Vagina (tissue), 2 donors: ENCODE results near the gene NAGPA. TPM values are rescaled to one million over a fixed set of nuclear protein-coding genes. Genes with fewer than 3 reads are reported as not detected.

Experiments used
- DNase-seq, 2 donors: peaks; one replicate each; pipeline ENCODE4 v3.0.0-alpha.2; 2017; ENCODE audit errors: extremely low spot score in 2 of 2
- H3K27ac ChIP-seq: fragments of 200-600 bp; sonication (generic); one replicate; pipeline ENCODE4 v1.5.1; 2019
- H3K27me3 ChIP-seq: fragments of 200-600 bp; sonication (generic); one replicate; pipeline ENCODE4 v1.5.1; 2019
- H3K36me3 ChIP-seq, 2 donors: fragments of 200-600 bp; sonication (generic); one replicate each; pipeline ENCODE4 v1.5.1; 2017 to 2019
- H3K4me1 ChIP-seq: fragments of 200-600 bp; sonication (generic); one replicate; pipeline ENCODE4 v1.5.1; 2019
- H3K4me3 ChIP-seq, 2 donors: fragments of 200-600 bp; sonication (generic); 1 replicate in 1 of 2; 2 replicates in 1 of 2; pipeline ENCODE4 v1.5.1; 2016 to 2019
- H3K9me3 ChIP-seq: fragments of 200-600 bp; sonication (generic); one replicate; pipeline ENCODE4 v1.5.1; 2019
- CTCF ChIP-seq, 3 experiments: fragments of 450-650 bp in 2 of 3; fragments of 200-600 bp in 1 of 3; sonication (generic) in 1 of 3; IDR thresholded peaks; one replicate each; pipeline ENCODE4 v1.5.1; 2017 to 2019; ENCODE audit warnings: antibody characterized with exemption in 3 of 3, mild to moderate bottlenecking in 2 of 3, moderate library complexity in 2 of 3
- POLR2A ChIP-seq, 2 donors: fragments of 450-650 bp; IDR thresholded peaks; one replicate each; pipeline ENCODE4 v1.6.1; 2017; ENCODE audit warnings: antibody characterized with exemption in 2 of 2, mild to moderate bottlenecking in 2 of 2, moderate library complexity in 2 of 2
- POLR2AphosphoS5 ChIP-seq, 2 donors: sonication (generic); formaldehyde crosslinking; IDR thresholded peaks; one replicate each; pipeline ENCODE4 v1.9.0; 2017; ENCODE audit warnings: antibody characterized with exemption in 2 of 2, mild to moderate bottlenecking in 2 of 2, low read depth in 1 of 2; ENCODE audit not compliant: insufficient read depth in 1 of 2
- intact Hi-C: fragments of 100-400 bp; cut with DNase I; formaldehyde crosslinking; loops from one replicate; pipeline ENCODE4 v1.15.1; 2023
- total RNA-seq: library from RNA; depleted of rRNA; stranded (reverse); fragments of >200 nt; gene quantifications from one replicate; pipeline ENCODE4 v1.2.3, GENCODE V29; 2016

Gene NAGPA
- total RNA-seq, 1 donor from 2014 or later, result 9.8 TPM

- TF ChIP-seq CTCF (IDR thresholded peaks at IDR 0.05), result no peak
- TF ChIP-seq POLR2AphosphoS5 (IDR thresholded peaks at IDR 0.05; ENCODE audit: insufficient read depth in 1 of 2, low read depth in 1 of 2), result no peak
- TF ChIP-seq POLR2A (IDR thresholded peaks at IDR 0.05), result no peak
- intact Hi-C loops, result no loop called here
- H3K27ac ChIP-seq, result no peak overlapping the region
- no peaks in the 10 kb centered on the region for H3K36me3 ChIP-seq
- no peaks in the 10 kb centered on the region for H3K9me3 ChIP-seq
- no peaks in the 10 kb centered on the region for H3K4me1 ChIP-seq
- H3K4me3 ChIP-seq, result no peak overlapping the region
- no peaks in the 10 kb centered on the region for H3K27me3 ChIP-seq
- no peak for DNase-seq
These were observed 18.4 kb downstream of the NAGPA start for GRCh38 chr16:5015351-5015750.

DNA sequence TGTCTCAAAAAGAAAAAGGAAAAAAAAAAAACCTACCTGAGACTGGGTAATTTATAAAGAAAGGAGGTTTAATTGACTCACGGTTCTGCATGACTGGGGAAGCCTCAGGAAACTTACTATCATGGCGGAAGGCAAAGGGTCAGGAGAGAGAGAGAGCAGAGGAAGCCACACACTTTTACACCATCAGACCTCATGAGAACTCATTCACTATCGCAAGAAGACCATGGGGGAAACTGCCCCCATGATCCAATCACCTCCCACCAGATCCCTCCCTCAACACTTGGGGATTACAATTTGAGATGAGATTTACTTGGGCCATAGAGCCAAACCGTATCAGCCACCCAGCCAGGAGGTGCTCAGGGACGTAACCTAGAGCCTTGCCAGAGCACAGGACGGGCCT is 20.8 kb downstream of the NAGPA start:
- Histone ChIP-seq H3K36me3 (no peaks in the 10 kb centered on the region), H3K4me1 (no peaks in the 10 kb centered on the region), H3K27me3 (no peaks in the 10 kb centered on the region), H3K9me3 (no peaks in the 10 kb centered on the region), H3K4me3 (no peak overlapping the region), H3K27ac (no peak overlapping the region)
- intact Hi-C loops, result no loop called here
- TF ChIP-seq POLR2A (IDR thresholded peaks at IDR 0.05), result no peak
- TF ChIP-seq POLR2AphosphoS5 (IDR thresholded peaks at IDR 0.05; ENCODE audit: insufficient read depth in 1 of 2, low read depth in 1 of 2), result no peak
- no peak for TF ChIP-seq CTCF (IDR thresholded peaks at IDR 0.05)
- DNase-seq, result no peak

DNA sequence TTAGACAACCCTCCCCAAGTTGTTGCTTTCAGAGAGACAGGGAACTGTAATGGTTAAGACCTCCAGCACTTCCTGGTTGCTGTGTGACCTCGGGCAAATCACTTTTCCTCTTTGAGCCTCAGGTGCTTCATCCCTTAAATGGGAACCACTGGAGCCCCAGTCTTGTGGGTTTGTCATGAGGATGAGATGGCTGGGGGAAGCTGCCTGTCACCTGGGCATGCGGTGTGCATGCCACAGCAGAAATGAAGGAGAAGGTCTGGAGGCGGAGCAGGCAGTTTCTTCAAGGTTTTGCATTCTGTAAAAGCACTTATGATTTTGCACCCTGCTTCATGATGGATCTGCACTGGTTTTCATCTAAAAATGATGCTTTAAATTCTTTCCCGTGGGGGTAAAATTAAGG is 22.1 kb downstream of the NAGPA start:
- no peaks in the 10 kb centered on the region for H3K9me3 ChIP-seq
- H3K4me1 ChIP-seq, result no peaks in the 10 kb centered on the region
- no peak for DNase-seq
- H3K27me3 ChIP-seq, result no peaks in the 10 kb centered on the region
- intact Hi-C loops, result no loop called here
- TF ChIP-seq CTCF (IDR thresholded peaks at IDR 0.05) (no peak), POLR2A (IDR thresholded peaks at IDR 0.05) (no peak), POLR2AphosphoS5 (IDR thresholded peaks at IDR 0.05; ENCODE audit: insufficient read depth in 1 of 2, low read depth in 1 of 2) (no peak)
- no peak overlapping the region for H3K4me3 ChIP-seq
- H3K36me3 ChIP-seq, result no peaks in the 10 kb centered on the region
- no peak overlapping the region for H3K27ac ChIP-seq

DNA sequence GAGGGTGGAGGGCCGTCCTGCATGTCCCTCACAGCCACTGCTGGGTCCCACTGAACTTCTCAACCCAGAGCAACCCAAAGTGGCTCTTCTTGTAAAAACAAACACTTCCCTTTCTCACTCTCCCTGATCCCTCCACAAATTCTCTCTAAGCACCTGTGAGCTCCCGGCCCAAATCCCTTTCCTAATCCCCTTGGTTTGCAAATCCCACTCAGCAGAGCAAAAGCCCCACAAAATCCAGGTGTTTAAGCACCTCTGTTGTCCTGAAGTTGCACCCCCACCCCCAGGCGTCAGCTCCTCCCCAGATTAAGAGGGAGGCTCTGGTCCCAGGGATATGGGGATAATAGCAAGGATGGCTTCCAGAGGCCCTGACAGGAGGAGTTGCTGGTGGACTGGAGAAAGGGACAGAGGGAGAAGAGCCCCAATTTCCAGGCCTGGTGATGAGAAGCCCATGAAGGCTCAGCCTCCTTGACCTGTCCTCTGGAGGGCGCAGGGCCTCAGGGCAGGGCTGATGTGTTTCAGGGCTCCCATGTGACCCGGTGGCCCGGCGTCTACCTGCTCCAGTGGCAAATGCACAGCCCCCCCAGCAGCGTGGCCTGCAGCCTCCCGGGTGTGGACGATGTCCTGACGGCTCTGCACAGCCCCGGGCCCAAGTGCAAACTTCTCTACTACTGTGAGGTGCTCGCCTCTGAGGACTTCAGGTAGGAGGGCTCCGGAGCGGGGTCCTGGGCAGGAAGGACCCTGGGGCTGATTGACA is 23.0 kb downstream of the NAGPA start:
- no peak overlapping the region for H3K4me3 ChIP-seq
- no peaks in the 10 kb centered on the region for H3K36me3 ChIP-seq
- H3K27me3 ChIP-seq, result no peaks in the 10 kb centered on the region
- no peaks in the 10 kb centered on the region for H3K4me1 ChIP-seq
- TF ChIP-seq POLR2A (IDR thresholded peaks at IDR 0.05) (no peak), POLR2AphosphoS5 (IDR thresholded peaks at IDR 0.05; ENCODE audit: insufficient read depth in 1 of 2, low read depth in 1 of 2) (no peak), CTCF (IDR thresholded peaks at IDR 0.05) (no peak)
- DNase-seq, result no peak
- intact Hi-C loops, result no loop called here
- no peak overlapping the region for H3K27ac ChIP-seq
- no peaks in the 10 kb centered on the region for H3K9me3 ChIP-seq

- no peak overlapping the region for H3K27ac ChIP-seq
- no peaks in the 10 kb centered on the region for H3K36me3 ChIP-seq
- H3K27me3 ChIP-seq, result no peaks in the 10 kb centered on the region
- TF ChIP-seq POLR2A (IDR thresholded peaks at IDR 0.05) (no peak), POLR2AphosphoS5 (IDR thresholded peaks at IDR 0.05; ENCODE audit: insufficient read depth in 1 of 2, low read depth in 1 of 2) (no peak), CTCF (IDR thresholded peaks at IDR 0.05) (no peak)
- intact Hi-C loops, result no loop called here
- H3K4me1 ChIP-seq, result no peaks in the 10 kb centered on the region
- no peaks in the 10 kb centered on the region for H3K9me3 ChIP-seq
- DNase-seq, result no peak
- no peak overlapping the region for H3K4me3 ChIP-seq
These were observed 25.4 kb downstream of the NAGPA start for GRCh38 chr16:5008311-5008731.
